ENCODE results near the gene FCHO2.

GRCh38 chr5:72937517-72938061, 18.3 kb upstream of the FCHO2 start:
- TF ChIP-seq MAX (CRISPR knock-in tag; IDR thresholded peaks at IDR 0.05), result no peak
- TF ChIP-seq RELA (CRISPR knock-in tag; IDR thresholded peaks at IDR 0.05; ENCODE audit: borderline replicate concordance), result no peak
